ENCODE results near the gene HPS3.

DNA sequence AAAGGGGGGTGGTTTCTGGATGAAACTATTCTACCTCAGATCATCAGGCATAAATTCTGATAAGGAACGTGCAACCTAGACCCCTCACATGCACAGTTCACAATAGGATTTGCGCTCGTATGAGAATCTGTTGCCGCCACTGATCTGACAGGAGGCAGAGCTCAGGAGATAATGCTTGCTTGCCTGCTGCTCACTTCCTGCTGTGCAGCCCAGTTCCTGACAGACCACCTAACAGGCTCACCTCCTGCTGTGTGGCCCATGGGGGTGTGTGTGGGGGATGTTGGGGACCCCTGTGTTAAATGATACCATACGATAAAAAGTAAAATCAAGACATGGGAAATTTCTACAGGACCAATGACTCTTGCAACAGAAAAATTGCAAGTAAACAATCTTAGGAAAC is 68.2 kb downstream of the HPS3 start:
- TF ChIP-seq POLR2A (IDR thresholded peaks at IDR 0.05) = no peak
- TF ChIP-seq, protein P1, sequence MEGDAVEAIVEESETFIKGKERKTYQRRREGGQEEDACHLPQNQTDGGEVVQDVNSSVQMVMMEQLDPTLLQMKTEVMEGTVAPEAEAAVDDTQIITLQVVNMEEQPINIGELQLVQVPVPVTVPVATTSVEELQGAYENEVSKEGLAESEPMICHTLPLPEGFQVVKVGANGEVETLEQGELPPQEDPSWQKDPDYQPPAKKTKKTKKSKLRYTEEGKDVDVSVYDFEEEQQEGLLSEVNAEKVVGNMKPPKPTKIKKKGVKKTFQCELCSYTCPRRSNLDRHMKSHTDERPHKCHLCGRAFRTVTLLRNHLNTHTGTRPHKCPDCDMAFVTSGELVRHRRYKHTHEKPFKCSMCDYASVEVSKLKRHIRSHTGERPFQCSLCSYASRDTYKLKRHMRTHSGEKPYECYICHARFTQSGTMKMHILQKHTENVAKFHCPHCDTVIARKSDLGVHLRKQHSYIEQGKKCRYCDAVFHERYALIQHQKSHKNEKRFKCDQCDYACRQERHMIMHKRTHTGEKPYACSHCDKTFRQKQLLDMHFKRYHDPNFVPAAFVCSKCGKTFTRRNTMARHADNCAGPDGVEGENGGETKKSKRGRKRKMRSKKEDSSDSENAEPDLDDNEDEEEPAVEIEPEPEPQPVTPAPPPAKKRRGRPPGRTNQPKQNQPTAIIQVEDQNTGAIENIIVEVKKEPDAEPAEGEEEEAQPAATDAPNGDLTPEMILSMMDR (IDR thresholded peaks at IDR 0.05) = no peak

Measured in tibial nerve (tissue), 3 donors.